Neural cell (in vitro differentiated cells): ENCODE results near the gene OR10C1. TPM values are rescaled to one million over a fixed set of nuclear protein-coding genes. Genes with fewer than 3 reads are reported as not detected.

ENCODE experiments used
- H2AFZ ChIP-seq: fragments of 200-600, 300-800 bp; sonication (generic), shearing (Covaris generic); 2 replicates; pipeline ENCODE4 v1.6.0; 2014; ENCODE audit warnings: low read depth, mild to moderate bottlenecking, antibody characterized with exemption, low read length, moderate library complexity
- H3F3A ChIP-seq: fragments of 200-600 bp; shearing (Covaris generic); 2 replicates; pipeline ENCODE4 v1.6.1; 2016; ENCODE audit warnings: mild to moderate bottlenecking, moderate library complexity, mixed read lengths, antibody characterized with exemption, low read length; ENCODE audit not compliant: insufficient read depth, poor library complexity, severe bottlenecking
- H3K27ac ChIP-seq: fragments of 200-600, 300-800 bp; sonication (generic), shearing (Covaris generic); 2 replicates; pipeline ENCODE4 v1.5.1; 2014; ENCODE audit warnings: mild to moderate bottlenecking, low read length, moderate library complexity
- H3K27me3 ChIP-seq: fragments of 300-800, 200-600 bp; sonication (generic), shearing (Covaris generic); 2 replicates; pipeline ENCODE4 v1.6.0; 2014; ENCODE audit warnings: mild to moderate bottlenecking, low read depth, low read length, moderate library complexity; ENCODE audit not compliant: insufficient read depth
- H3K36me3 ChIP-seq: fragments of 300-800, 200-600 bp; sonication (generic), shearing (Covaris generic); 2 replicates; pipeline ENCODE4 v1.5.1; 2014; ENCODE audit warnings: mild to moderate bottlenecking, antibody characterized with exemption, low read length, moderate library complexity; ENCODE audit not compliant: insufficient read depth
- H3K4me2 ChIP-seq: fragments of 300-800, 200-600 bp; sonication (generic), shearing (Covaris generic); 2 replicates; pipeline ENCODE4 v1.6.0; 2014; ENCODE audit warnings: mild to moderate bottlenecking, low read length
- H3K4me3 ChIP-seq: fragments of 300-800, 200-600 bp; sonication (generic), shearing (Covaris generic); 2 replicates; pipeline ENCODE4 v1.5.1; 2014; ENCODE audit warnings: mild to moderate bottlenecking, low read length, moderate library complexity
- H3K79me2 ChIP-seq: fragments of 200-600 bp; shearing (Covaris generic); replicated peaks from 2 replicates; pipeline ENCODE4 v1.6.0; 2014; ENCODE audit warnings: mild to moderate bottlenecking, low read length, moderate library complexity; ENCODE audit not compliant: insufficient read depth
- H3K9ac ChIP-seq: fragments of 300-800, 200-600 bp; sonication (generic), shearing (Covaris generic); 2 replicates; pipeline ENCODE4 v1.6.1; 2016; ENCODE audit warnings: mild to moderate bottlenecking, low read length, mixed read lengths
- H3K9me2 ChIP-seq: fragments of 200-600 bp; shearing (Covaris generic); 2 replicates; pipeline ENCODE4 v1.6.1; 2016; ENCODE audit warnings: mild to moderate bottlenecking, low read length, mixed read lengths; ENCODE audit not compliant: insufficient read depth
- H3K9me3 ChIP-seq: fragments of 200-600, 300-800 bp; sonication (generic), shearing (Covaris generic); 2 replicates; pipeline ENCODE4 v1.6.1; 2016; ENCODE audit warnings: mild to moderate bottlenecking, mixed run types, low read length, moderate library complexity, mixed read lengths
- H4K20me1 ChIP-seq: fragments of 200-600 bp; shearing (Covaris generic); 2 replicates; pipeline ENCODE4 v1.6.1; 2016; ENCODE audit warnings: mild to moderate bottlenecking, mixed run types; ENCODE audit not compliant: insufficient read depth
- EP300 ChIP-seq: fragments of 450-650 bp; conservative IDR thresholded peaks from 2 replicates; pipeline ENCODE4 v1.6.1; 2014; ENCODE audit warnings: antibody characterized with exemption, mild to moderate bottlenecking, moderate library complexity; ENCODE audit not compliant: poor library complexity, severe bottlenecking
- EZH2 ChIP-seq: fragments of 200-600, 300-800 bp; shearing (Covaris generic), sonication (generic); IDR thresholded peaks from 2 replicates; pipeline ENCODE4 v1.6.1; 2014; ENCODE audit warnings: antibody characterized with exemption, low read length, borderline replicate concordance, mild to moderate bottlenecking; ENCODE audit not compliant: insufficient read depth, poor library complexity, severe bottlenecking
- MXI1 ChIP-seq: fragments of 450-650 bp; conservative IDR thresholded peaks from 2 replicates; pipeline ENCODE4 v1.6.1; 2014; ENCODE audit warnings: antibody characterized with exemption, mild to moderate bottlenecking; ENCODE audit not compliant: poor library complexity, severe bottlenecking
- POLR2AphosphoS5 ChIP-seq: IDR thresholded peaks from 2 replicates; pipeline ENCODE4 v1.6.1; 2012
- RAD21 ChIP-seq: fragments of 450-650 bp; conservative IDR thresholded peaks from 2 replicates; pipeline ENCODE4 v1.6.1; 2014; ENCODE audit warnings: antibody characterized with exemption, mild to moderate bottlenecking, moderate library complexity
- SMC3 ChIP-seq: fragments of 450-650 bp; conservative IDR thresholded peaks from 2 replicates; pipeline ENCODE4 v1.6.1; 2014; ENCODE audit warnings: antibody characterized with exemption, mild to moderate bottlenecking, moderate library complexity; ENCODE audit not compliant: poor library complexity
- TAF1 ChIP-seq: IDR thresholded peaks from 2 replicates; pipeline ENCODE4 v1.6.1; 2012; ENCODE audit warnings: low read depth
- polyA plus RNA-seq: library from polyadenylated mRNA; depleted of rRNA; stranded (reverse); fragments of >200 nt; gene quantifications from 2 replicates; pipeline ENCODE4 v1.2.3, GENCODE V29; 2014
- TF ChIP-seq, protein P1 (sequence below): fragments of 450-650 bp; IDR thresholded peaks from 2 replicates; pipeline ENCODE4 v1.5.1; 2014; ENCODE audit warnings: antibody characterized with exemption, mild to moderate bottlenecking, moderate library complexity; ENCODE audit not compliant: poor library complexity, severe bottlenecking
- TF ChIP-seq, protein P2 (sequence below): IDR thresholded peaks from 2 replicates; pipeline ENCODE4 v1.6.1; 2012; ENCODE audit warnings: borderline replicate concordance

Gene OR10C1
- polyA plus RNA-seq, 1 donor from 2014 or later: not detected

DNA sequence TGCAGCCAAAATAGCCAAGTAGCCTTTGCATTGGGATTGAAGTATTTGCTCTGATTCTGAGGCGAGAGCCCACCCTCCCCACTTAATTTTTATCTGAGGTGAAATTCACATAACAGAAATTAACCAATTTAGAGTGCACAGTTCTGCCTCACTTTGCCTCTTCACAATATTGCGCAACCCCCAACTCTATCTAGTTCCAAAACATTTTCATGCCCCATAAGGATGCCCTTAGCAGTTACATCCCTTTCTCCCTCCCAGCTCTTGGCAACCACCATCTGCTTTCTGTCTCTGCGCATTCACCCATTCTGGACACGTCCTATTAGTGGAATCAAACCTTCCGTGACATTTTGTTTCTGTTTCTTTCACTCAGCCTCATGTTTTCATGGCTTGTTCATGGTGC, 39.6 kb downstream of the OR10C1 start:
- H3K9me2 ChIP-seq: no peaks in the 10 kb centered on the region
- no peaks in the 10 kb centered on the region for H3K9me3 ChIP-seq
- H3K4me2 ChIP-seq: no peak overlapping the region
- no peaks in the 10 kb centered on the region for H3K79me2 ChIP-seq
- no peaks in the 10 kb centered on the region for H3F3A ChIP-seq
- H2AFZ ChIP-seq: no peak overlapping the region
- H3K36me3 ChIP-seq: no peaks in the 10 kb centered on the region
- H3K4me3 ChIP-seq: no peak overlapping the region
- no peaks in the 10 kb centered on the region for H4K20me1 ChIP-seq
- H3K9ac ChIP-seq: no peak overlapping the region
- no peaks in the 10 kb centered on the region for H3K27me3 ChIP-seq
- TF ChIP-seq MXI1: no peak
- TF ChIP-seq EZH2: no peak
- TF ChIP-seq, protein P1, sequence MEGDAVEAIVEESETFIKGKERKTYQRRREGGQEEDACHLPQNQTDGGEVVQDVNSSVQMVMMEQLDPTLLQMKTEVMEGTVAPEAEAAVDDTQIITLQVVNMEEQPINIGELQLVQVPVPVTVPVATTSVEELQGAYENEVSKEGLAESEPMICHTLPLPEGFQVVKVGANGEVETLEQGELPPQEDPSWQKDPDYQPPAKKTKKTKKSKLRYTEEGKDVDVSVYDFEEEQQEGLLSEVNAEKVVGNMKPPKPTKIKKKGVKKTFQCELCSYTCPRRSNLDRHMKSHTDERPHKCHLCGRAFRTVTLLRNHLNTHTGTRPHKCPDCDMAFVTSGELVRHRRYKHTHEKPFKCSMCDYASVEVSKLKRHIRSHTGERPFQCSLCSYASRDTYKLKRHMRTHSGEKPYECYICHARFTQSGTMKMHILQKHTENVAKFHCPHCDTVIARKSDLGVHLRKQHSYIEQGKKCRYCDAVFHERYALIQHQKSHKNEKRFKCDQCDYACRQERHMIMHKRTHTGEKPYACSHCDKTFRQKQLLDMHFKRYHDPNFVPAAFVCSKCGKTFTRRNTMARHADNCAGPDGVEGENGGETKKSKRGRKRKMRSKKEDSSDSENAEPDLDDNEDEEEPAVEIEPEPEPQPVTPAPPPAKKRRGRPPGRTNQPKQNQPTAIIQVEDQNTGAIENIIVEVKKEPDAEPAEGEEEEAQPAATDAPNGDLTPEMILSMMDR: no peak
- TF ChIP-seq TAF1: no peak
- no peak for TF ChIP-seq POLR2AphosphoS5
- TF ChIP-seq, protein P2, sequence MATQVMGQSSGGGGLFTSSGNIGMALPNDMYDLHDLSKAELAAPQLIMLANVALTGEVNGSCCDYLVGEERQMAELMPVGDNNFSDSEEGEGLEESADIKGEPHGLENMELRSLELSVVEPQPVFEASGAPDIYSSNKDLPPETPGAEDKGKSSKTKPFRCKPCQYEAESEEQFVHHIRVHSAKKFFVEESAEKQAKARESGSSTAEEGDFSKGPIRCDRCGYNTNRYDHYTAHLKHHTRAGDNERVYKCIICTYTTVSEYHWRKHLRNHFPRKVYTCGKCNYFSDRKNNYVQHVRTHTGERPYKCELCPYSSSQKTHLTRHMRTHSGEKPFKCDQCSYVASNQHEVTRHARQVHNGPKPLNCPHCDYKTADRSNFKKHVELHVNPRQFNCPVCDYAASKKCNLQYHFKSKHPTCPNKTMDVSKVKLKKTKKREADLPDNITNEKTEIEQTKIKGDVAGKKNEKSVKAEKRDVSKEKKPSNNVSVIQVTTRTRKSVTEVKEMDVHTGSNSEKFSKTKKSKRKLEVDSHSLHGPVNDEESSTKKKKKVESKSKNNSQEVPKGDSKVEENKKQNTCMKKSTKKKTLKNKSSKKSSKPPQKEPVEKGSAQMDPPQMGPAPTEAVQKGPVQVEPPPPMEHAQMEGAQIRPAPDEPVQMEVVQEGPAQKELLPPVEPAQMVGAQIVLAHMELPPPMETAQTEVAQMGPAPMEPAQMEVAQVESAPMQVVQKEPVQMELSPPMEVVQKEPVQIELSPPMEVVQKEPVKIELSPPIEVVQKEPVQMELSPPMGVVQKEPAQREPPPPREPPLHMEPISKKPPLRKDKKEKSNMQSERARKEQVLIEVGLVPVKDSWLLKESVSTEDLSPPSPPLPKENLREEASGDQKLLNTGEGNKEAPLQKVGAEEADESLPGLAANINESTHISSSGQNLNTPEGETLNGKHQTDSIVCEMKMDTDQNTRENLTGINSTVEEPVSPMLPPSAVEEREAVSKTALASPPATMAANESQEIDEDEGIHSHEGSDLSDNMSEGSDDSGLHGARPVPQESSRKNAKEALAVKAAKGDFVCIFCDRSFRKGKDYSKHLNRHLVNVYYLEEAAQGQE: no peak
- TF ChIP-seq SMC3: no peak
- TF ChIP-seq EP300: no peak
- H3K27ac ChIP-seq: no peak overlapping the region

DNA sequence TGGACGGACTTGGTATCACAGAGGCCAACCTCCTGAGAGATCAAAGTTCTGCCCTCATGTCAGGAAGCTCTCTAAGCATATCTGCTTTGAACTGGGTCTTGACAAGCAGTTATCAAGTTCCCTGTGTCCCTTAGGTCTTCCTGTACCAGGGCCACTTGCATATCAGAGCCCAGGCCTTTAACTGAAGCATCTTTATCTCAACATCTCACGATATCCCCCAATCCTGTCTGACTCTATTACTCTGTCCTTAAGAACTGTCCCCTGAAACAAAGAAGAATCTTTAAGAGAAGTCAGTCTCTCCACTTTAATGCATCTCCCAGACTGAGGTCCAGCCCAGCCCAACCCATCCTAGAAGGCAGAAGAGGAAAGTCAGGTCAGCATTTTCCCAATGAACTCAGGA, 40.5 kb downstream of the OR10C1 start:
- Histone ChIP-seq H3K36me3 (no peaks in the 10 kb centered on the region), H3K9me2 (no peaks in the 10 kb centered on the region), H3K27me3 (no peaks in the 10 kb centered on the region), H3K4me2 (no peak overlapping the region), H3K9ac (no peak overlapping the region), H3F3A (no peaks in the 10 kb centered on the region), H4K20me1 (no peaks in the 10 kb centered on the region), H3K79me2 (no peaks in the 10 kb centered on the region), H3K9me3 (no peaks in the 10 kb centered on the region), H2AFZ (no peak overlapping the region), H3K27ac (no peak overlapping the region), H3K4me3 (no peak overlapping the region)
- no peak for TF ChIP-seq RAD21

DNA sequence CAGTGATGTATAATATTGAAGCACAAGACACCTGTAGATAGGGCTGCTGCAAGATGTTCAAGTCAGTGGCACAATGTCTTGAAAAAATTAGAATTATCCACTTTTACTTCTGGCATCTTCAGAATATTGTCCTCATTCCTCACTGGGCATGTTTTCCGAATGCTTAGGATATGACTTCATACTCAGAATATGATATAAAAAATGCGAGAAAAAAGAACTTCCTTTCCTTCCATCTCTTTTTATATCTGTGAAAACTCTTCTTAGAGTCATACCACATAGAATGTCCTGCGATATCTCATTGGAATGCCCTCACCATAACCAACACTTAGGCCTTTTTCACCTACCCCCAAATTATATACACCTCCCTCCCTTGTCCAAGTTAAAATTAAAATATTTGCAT, 44.1 kb downstream of the OR10C1 start:
- TF ChIP-seq RAD21: no peak
- TF ChIP-seq POLR2AphosphoS5: no peak
- no peak for TF ChIP-seq TAF1
- no peak for TF ChIP-seq MXI1
- TF ChIP-seq, protein P1: no peak
- TF ChIP-seq EZH2: no peak
- TF ChIP-seq SMC3: no peak
- TF ChIP-seq, protein P2: no peak
- no peak for TF ChIP-seq EP300
- Histone ChIP-seq H2AFZ (no peak overlapping the region), H3K27me3 (no peaks in the 10 kb centered on the region)

More for the DNA sequence above, 44.1 kb downstream of the OR10C1 start:
- no peak overlapping the region for H3K9ac ChIP-seq
- H3K36me3 ChIP-seq: no peaks in the 10 kb centered on the region
- H3K9me3 ChIP-seq: no peaks in the 10 kb centered on the region
- H3K4me3 ChIP-seq: no peak overlapping the region
- H3K27ac ChIP-seq: no peak overlapping the region
- H3K9me2 ChIP-seq: no peaks in the 10 kb centered on the region
- no peaks in the 10 kb centered on the region for H3F3A ChIP-seq
- no peaks in the 10 kb centered on the region for H4K20me1 ChIP-seq
- no peak overlapping the region for H3K4me2 ChIP-seq
- no peaks in the 10 kb centered on the region for H3K79me2 ChIP-seq
